ENCODE results near the gene LSM14B. TPM values are rescaled to one million over a fixed set of nuclear protein-coding genes. Genes with fewer than 3 reads are reported as not detected.

The LSM14B gene
- total RNA-seq, 1 donor from 2014 or later, result 81.1 TPM

- no peak overlapping the region for H3K27ac Mint-ChIP-seq
Observed at GRCh38 chr20:62157387-62158087, 35.3 kb downstream of the LSM14B start.

GRCh38 chr20:62158088-62158400, 35.8 kb downstream of the LSM14B start:
- no peak for DNase-seq (ENCODE audit: low spot score, unreplicated experiment)
- H3K4me3 Mint-ChIP-seq (ENCODE audit: low read depth), result no peak overlapping the region
- no peaks in the 10 kb centered on the region for H3K9me3 Mint-ChIP-seq (ENCODE audit: low read depth)
- H3K27me3 Mint-ChIP-seq, result no peaks in the 10 kb centered on the region
- H3K27ac Mint-ChIP-seq, result no peak overlapping the region
- no peak for TF ChIP-seq CTCF (IDR thresholded peaks at IDR 0.05; ENCODE audit: unreplicated experiment)
- peaks cover 6% of the 10 kb centered on the region for H3K4me1 Mint-ChIP-seq (ENCODE audit: low read depth)
- H3K36me3 Mint-ChIP-seq (ENCODE audit: insufficient read depth), result peaks cover 19% of the 10 kb centered on the region

More at GRCh38 chr20:62157387-62158087, 35.3 kb downstream of the LSM14B start:
- Mint-ChIP-seq H3K36me3 (ENCODE audit: insufficient read depth) (peaks cover 23% of the 10 kb centered on the region), H3K4me1 (ENCODE audit: low read depth) (peaks cover 6% of the 10 kb centered on the region), H3K27me3 (no peaks in the 10 kb centered on the region), H3K4me3 (ENCODE audit: low read depth) (no peak overlapping the region), H3K9me3 (ENCODE audit: low read depth) (no peaks in the 10 kb centered on the region)
- no peak for TF ChIP-seq CTCF (IDR thresholded peaks at IDR 0.05; ENCODE audit: unreplicated experiment)
- DNase-seq (ENCODE audit: low spot score, unreplicated experiment), result no peak

GRCh38 chr20:62158541-62158940, 36.3 kb downstream of the LSM14B start:
- Mint-ChIP-seq H3K27ac (no peak overlapping the region), H3K4me1 (ENCODE audit: low read depth) (peaks cover 6% of the 10 kb centered on the region), H3K4me3 (ENCODE audit: low read depth) (no peak overlapping the region), H3K9me3 (ENCODE audit: low read depth) (no peaks in the 10 kb centered on the region), H3K36me3 (ENCODE audit: insufficient read depth) (peaks cover 17% of the 10 kb centered on the region), H3K27me3 (no peaks in the 10 kb centered on the region)
- DNase-seq (ENCODE audit: low spot score, unreplicated experiment), result no peak
- no peak for TF ChIP-seq CTCF (IDR thresholded peaks at IDR 0.05; ENCODE audit: unreplicated experiment)

GRCh38 chr20:62159052-62159451, 36.8 kb downstream of the LSM14B start:
- Mint-ChIP-seq H3K27ac (no peak overlapping the region), H3K27me3 (no peaks in the 10 kb centered on the region), H3K9me3 (ENCODE audit: low read depth) (no peaks in the 10 kb centered on the region), H3K4me1 (ENCODE audit: low read depth) (peaks cover 6% of the 10 kb centered on the region), H3K4me3 (ENCODE audit: low read depth) (no peak overlapping the region), H3K36me3 (ENCODE audit: insufficient read depth) (peaks cover 12% of the 10 kb centered on the region)
- no peak for TF ChIP-seq CTCF (IDR thresholded peaks at IDR 0.05; ENCODE audit: unreplicated experiment)
- DNase-seq (ENCODE audit: low spot score, unreplicated experiment), result no peak

- no peaks in the 10 kb centered on the region for H3K9me3 Mint-ChIP-seq (ENCODE audit: low read depth)
- H3K4me3 Mint-ChIP-seq (ENCODE audit: low read depth), result no peak overlapping the region
- peaks cover 6% of the 10 kb centered on the region for H3K36me3 Mint-ChIP-seq (ENCODE audit: insufficient read depth)
- DNase-seq (ENCODE audit: low spot score, unreplicated experiment), result no peak
- no peak overlapping the region for H3K27ac Mint-ChIP-seq
- peaks cover 6% of the 10 kb centered on the region for H3K4me1 Mint-ChIP-seq (ENCODE audit: low read depth)
- no peaks in the 10 kb centered on the region for H3K27me3 Mint-ChIP-seq
- no peak for TF ChIP-seq CTCF (IDR thresholded peaks at IDR 0.05; ENCODE audit: unreplicated experiment)
Observed at GRCh38 chr20:62159839-62160238, 37.6 kb downstream of the LSM14B start.
